NT2/D1 (cell line): ENCODE measurements around the gene POLE3.

Source experiments
- DNase-seq: peaks from one replicate; pipeline ENCODE4 v3.0.0-alpha.2; 2011; ENCODE audit warnings: low read depth, low spot score
- H3K27me3 ChIP-seq: 2 replicates; pipeline ENCODE4 v1.6.0; 2011; ENCODE audit warnings: mild to moderate bottlenecking; ENCODE audit not compliant: insufficient read length, insufficient read depth
- H3K36me3 ChIP-seq: 2 replicates; pipeline ENCODE4 v1.6.1; 2011; ENCODE audit warnings: mild to moderate bottlenecking, low read length, mixed read lengths; ENCODE audit not compliant: insufficient read depth, insufficient read length
- H3K4me1 ChIP-seq: 2 replicates; pipeline ENCODE4 v1.5.1; 2011; ENCODE audit not compliant: insufficient read depth, insufficient read length
- H3K4me3 ChIP-seq: 2 replicates; pipeline ENCODE4 v1.5.1; 2011; ENCODE audit warnings: low read depth; ENCODE audit not compliant: insufficient read length
- H3K9ac ChIP-seq: 2 replicates; pipeline ENCODE4 v1.6.0; 2011; ENCODE audit warnings: low read depth; ENCODE audit not compliant: insufficient read length
- H3K9me3 ChIP-seq: 2 replicates; pipeline ENCODE4 v1.5.1; 2011; ENCODE audit warnings: mild to moderate bottlenecking, low read length; ENCODE audit not compliant: insufficient read depth
- SUZ12 ChIP-seq: IDR thresholded peaks from 2 replicates; pipeline ENCODE4 v1.6.1; 2011; ENCODE audit not compliant: insufficient read length, insufficient read depth; ENCODE audit errors: extremely low read depth
- YY1 ChIP-seq: IDR thresholded peaks from 2 replicates; pipeline ENCODE4 v1.6.1; 2011; ENCODE audit not compliant: insufficient read length, insufficient read depth
- ZNF274 ChIP-seq: IDR thresholded peaks from 2 replicates; pipeline ENCODE4 v1.6.1; 2011; ENCODE audit warnings: mild to moderate bottlenecking, low read depth, low read length

POLE3 gene

DNA sequence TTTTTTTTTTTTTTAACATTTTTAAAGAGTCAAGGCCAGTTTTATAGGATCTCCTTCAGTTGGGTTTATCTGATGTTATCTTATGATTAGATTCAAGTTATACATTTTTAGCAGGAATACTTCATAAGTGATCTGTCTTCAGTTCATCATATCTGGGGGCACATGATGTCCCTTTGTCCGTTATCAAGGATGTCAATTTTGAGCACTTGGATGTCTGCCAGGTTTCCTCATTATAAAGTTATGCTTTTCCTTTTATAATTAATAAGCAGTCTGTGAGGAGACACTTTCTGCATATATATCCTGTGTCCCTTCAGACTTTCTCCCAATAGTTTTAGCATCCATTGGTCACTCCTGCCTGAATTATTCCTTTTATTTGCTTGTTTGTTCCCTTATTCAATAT lies 45.5 kb downstream of the POLE3 start:
- no peak for DNase-seq
- Histone ChIP-seq H3K36me3 (no peaks in the 10 kb centered on the region), H3K4me3 (no peak overlapping the region), H3K4me1 (peaks cover 8% of the 10 kb centered on the region), H3K27me3 (peaks cover 2% of the 10 kb centered on the region), H3K9ac (no peak overlapping the region), H3K9me3 (no peaks in the 10 kb centered on the region)
- TF ChIP-seq SUZ12 (no peak), YY1 (no peak), ZNF274 (no peak)

- DNase-seq = no peak
- Histone ChIP-seq H3K36me3 (no peaks in the 10 kb centered on the region), H3K9me3 (no peaks in the 10 kb centered on the region), H3K27me3 (peaks cover 5% of the 10 kb centered on the region), H3K4me1 (peaks cover 3% of the 10 kb centered on the region), H3K9ac (no peak overlapping the region), H3K4me3 (no peak overlapping the region)
- TF ChIP-seq YY1 = no peak
- no peak for TF ChIP-seq SUZ12
- no peak for TF ChIP-seq ZNF274
Measured at GRCh38 chr9:113363336-113363735, 47.1 kb downstream of the POLE3 start.

DNA sequence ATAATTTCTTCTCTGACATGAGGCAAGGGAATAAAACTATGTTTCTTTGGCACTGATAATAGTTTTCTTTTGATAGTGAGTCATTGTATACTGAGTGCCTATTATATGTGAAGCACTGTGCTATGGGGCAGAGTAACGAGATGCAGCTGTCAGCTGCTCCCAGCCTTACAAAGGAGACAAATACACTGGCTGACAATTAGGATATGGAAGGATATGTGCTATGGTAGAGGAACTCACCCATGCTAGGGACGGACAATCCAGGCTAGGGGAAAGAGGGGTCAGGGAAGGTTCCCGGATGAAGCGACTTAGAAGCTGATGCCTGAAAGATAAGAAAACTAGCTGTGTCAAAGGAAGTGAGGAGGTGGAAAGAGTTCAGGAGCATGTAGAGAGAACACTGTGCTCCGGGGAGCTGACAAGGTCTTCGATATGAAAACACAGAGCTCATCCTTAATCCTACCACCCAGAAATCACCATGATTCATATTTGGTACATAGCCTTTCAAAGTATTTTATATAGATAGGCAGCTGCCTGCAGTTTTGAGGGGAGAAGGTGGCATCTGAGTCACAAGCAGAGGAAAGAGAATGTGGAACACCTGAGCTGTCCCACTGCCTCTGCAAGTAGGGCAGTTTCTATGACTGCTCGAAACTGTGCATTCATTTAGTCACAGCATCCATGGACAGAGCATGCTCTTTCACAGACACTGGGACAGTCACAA lies 49.0 kb downstream of the POLE3 start:
- Histone ChIP-seq H3K4me1 (peaks cover 3% of the 10 kb centered on the region), H3K27me3 (peaks cover 5% of the 10 kb centered on the region), H3K36me3 (no peaks in the 10 kb centered on the region), H3K4me3 (no peak overlapping the region), H3K9ac (no peak overlapping the region), H3K9me3 (no peaks in the 10 kb centered on the region)
- TF ChIP-seq YY1 (no peak), ZNF274 (no peak), SUZ12 (no peak)
- no peak for DNase-seq

DNA sequence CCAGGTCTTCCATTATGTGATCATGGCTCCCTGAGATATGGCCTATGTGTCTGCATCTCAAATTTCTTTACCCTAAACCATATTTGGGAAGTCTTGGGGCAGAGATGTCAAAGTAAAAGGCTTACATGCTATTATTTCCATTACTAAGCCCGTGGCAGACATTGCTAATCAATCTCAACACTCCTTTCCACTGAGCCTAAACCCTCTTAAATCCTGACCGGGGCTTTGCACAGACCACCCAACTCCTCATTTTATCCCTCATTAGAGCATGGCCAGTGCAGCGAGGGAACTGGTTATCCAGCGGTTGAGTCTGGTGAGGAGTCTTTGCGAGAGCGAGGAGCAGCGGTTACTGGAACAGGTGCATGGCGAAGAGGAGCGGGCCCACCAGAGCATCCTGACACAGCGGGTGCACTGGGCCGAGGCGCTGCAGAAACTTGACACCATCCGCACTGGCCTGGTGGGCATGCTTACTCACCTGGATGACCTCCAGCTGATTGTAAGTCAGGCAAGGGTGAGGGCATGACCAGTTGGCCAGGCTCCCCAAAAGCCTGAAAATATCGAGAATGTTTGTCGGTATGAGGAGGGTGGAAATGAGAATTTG lies 50.1 kb downstream of the POLE3 start:
- peaks cover 5% of the 10 kb centered on the region for H3K27me3 ChIP-seq
- H3K4me3 ChIP-seq = no peak overlapping the region
- no peaks in the 10 kb centered on the region for H3K36me3 ChIP-seq
- no peak for DNase-seq
- TF ChIP-seq YY1 (no peak), ZNF274 (no peak), SUZ12 (no peak)
- H3K4me1 ChIP-seq = peaks cover 3% of the 10 kb centered on the region
- H3K9ac ChIP-seq = no peak overlapping the region
- no peaks in the 10 kb centered on the region for H3K9me3 ChIP-seq

GRCh38 chr9:113359385-113359784 lies 51.1 kb downstream of the POLE3 start:
- Histone ChIP-seq H3K9ac (no peak overlapping the region), H3K4me3 (no peak overlapping the region), H3K36me3 (no peaks in the 10 kb centered on the region), H3K9me3 (no peaks in the 10 kb centered on the region), H3K4me1 (peaks cover 3% of the 10 kb centered on the region), H3K27me3 (peaks cover 5% of the 10 kb centered on the region)
- DNase-seq = no peak
- TF ChIP-seq YY1 (no peak), ZNF274 (no peak), SUZ12 (no peak)
